Neural cell (in vitro differentiated cells): ENCODE measurements around the gene SNRNP27. TPM values are rescaled to one million over a fixed set of nuclear protein-coding genes. Genes with fewer than 3 reads are reported as not detected.

Experiments
- H2AFZ ChIP-seq: fragments of 200-600, 300-800 bp; sonication (generic), shearing (Covaris generic); 2 replicates; pipeline ENCODE4 v1.6.0; 2014; ENCODE audit warnings: low read depth, mild to moderate bottlenecking, antibody characterized with exemption, low read length, moderate library complexity
- H3F3A ChIP-seq: fragments of 200-600 bp; shearing (Covaris generic); 2 replicates; pipeline ENCODE4 v1.6.1; 2016; ENCODE audit warnings: mild to moderate bottlenecking, moderate library complexity, mixed read lengths, antibody characterized with exemption, low read length; ENCODE audit not compliant: insufficient read depth, poor library complexity, severe bottlenecking
- H3K27ac ChIP-seq: fragments of 200-600, 300-800 bp; sonication (generic), shearing (Covaris generic); 2 replicates; pipeline ENCODE4 v1.5.1; 2014; ENCODE audit warnings: mild to moderate bottlenecking, low read length, moderate library complexity
- H3K27me3 ChIP-seq: fragments of 300-800, 200-600 bp; sonication (generic), shearing (Covaris generic); 2 replicates; pipeline ENCODE4 v1.6.0; 2014; ENCODE audit warnings: mild to moderate bottlenecking, low read depth, low read length, moderate library complexity; ENCODE audit not compliant: insufficient read depth
- H3K36me3 ChIP-seq: fragments of 300-800, 200-600 bp; sonication (generic), shearing (Covaris generic); 2 replicates; pipeline ENCODE4 v1.5.1; 2014; ENCODE audit warnings: mild to moderate bottlenecking, antibody characterized with exemption, low read length, moderate library complexity; ENCODE audit not compliant: insufficient read depth
- H3K4me2 ChIP-seq: fragments of 300-800, 200-600 bp; sonication (generic), shearing (Covaris generic); 2 replicates; pipeline ENCODE4 v1.6.0; 2014; ENCODE audit warnings: mild to moderate bottlenecking, low read length
- H3K4me3 ChIP-seq: fragments of 300-800, 200-600 bp; sonication (generic), shearing (Covaris generic); 2 replicates; pipeline ENCODE4 v1.5.1; 2014; ENCODE audit warnings: mild to moderate bottlenecking, low read length, moderate library complexity
- H3K79me2 ChIP-seq: fragments of 200-600 bp; shearing (Covaris generic); replicated peaks from 2 replicates; pipeline ENCODE4 v1.6.0; 2014; ENCODE audit warnings: mild to moderate bottlenecking, low read length, moderate library complexity; ENCODE audit not compliant: insufficient read depth
- H3K9ac ChIP-seq: fragments of 300-800, 200-600 bp; sonication (generic), shearing (Covaris generic); 2 replicates; pipeline ENCODE4 v1.6.1; 2016; ENCODE audit warnings: mild to moderate bottlenecking, low read length, mixed read lengths
- H3K9me2 ChIP-seq: fragments of 200-600 bp; shearing (Covaris generic); 2 replicates; pipeline ENCODE4 v1.6.1; 2016; ENCODE audit warnings: mild to moderate bottlenecking, low read length, mixed read lengths; ENCODE audit not compliant: insufficient read depth
- H3K9me3 ChIP-seq: fragments of 200-600, 300-800 bp; sonication (generic), shearing (Covaris generic); 2 replicates; pipeline ENCODE4 v1.6.1; 2016; ENCODE audit warnings: mild to moderate bottlenecking, mixed run types, low read length, moderate library complexity, mixed read lengths
- H4K20me1 ChIP-seq: fragments of 200-600 bp; shearing (Covaris generic); 2 replicates; pipeline ENCODE4 v1.6.1; 2016; ENCODE audit warnings: mild to moderate bottlenecking, mixed run types; ENCODE audit not compliant: insufficient read depth
- EP300 ChIP-seq: fragments of 450-650 bp; conservative IDR thresholded peaks from 2 replicates; pipeline ENCODE4 v1.6.1; 2014; ENCODE audit warnings: antibody characterized with exemption, mild to moderate bottlenecking, moderate library complexity; ENCODE audit not compliant: poor library complexity, severe bottlenecking
- EZH2 ChIP-seq: fragments of 200-600, 300-800 bp; shearing (Covaris generic), sonication (generic); IDR thresholded peaks from 2 replicates; pipeline ENCODE4 v1.6.1; 2014; ENCODE audit warnings: antibody characterized with exemption, low read length, borderline replicate concordance, mild to moderate bottlenecking; ENCODE audit not compliant: insufficient read depth, poor library complexity, severe bottlenecking
- MXI1 ChIP-seq: fragments of 450-650 bp; conservative IDR thresholded peaks from 2 replicates; pipeline ENCODE4 v1.6.1; 2014; ENCODE audit warnings: antibody characterized with exemption, mild to moderate bottlenecking; ENCODE audit not compliant: poor library complexity, severe bottlenecking
- POLR2AphosphoS5 ChIP-seq: IDR thresholded peaks from 2 replicates; pipeline ENCODE4 v1.6.1; 2012
- RAD21 ChIP-seq: fragments of 450-650 bp; conservative IDR thresholded peaks from 2 replicates; pipeline ENCODE4 v1.6.1; 2014; ENCODE audit warnings: antibody characterized with exemption, mild to moderate bottlenecking, moderate library complexity
- SMC3 ChIP-seq: fragments of 450-650 bp; conservative IDR thresholded peaks from 2 replicates; pipeline ENCODE4 v1.6.1; 2014; ENCODE audit warnings: antibody characterized with exemption, mild to moderate bottlenecking, moderate library complexity; ENCODE audit not compliant: poor library complexity
- TAF1 ChIP-seq: IDR thresholded peaks from 2 replicates; pipeline ENCODE4 v1.6.1; 2012; ENCODE audit warnings: low read depth
- polyA plus RNA-seq: library from polyadenylated mRNA; depleted of rRNA; stranded (reverse); fragments of >200 nt; gene quantifications from 2 replicates; pipeline ENCODE4 v1.2.3, GENCODE V29; 2014
- TF ChIP-seq, protein P1 (sequence below): IDR thresholded peaks from 2 replicates; pipeline ENCODE4 v1.6.1; 2012; ENCODE audit warnings: borderline replicate concordance
- TF ChIP-seq, protein P2 (sequence below): fragments of 450-650 bp; IDR thresholded peaks from 2 replicates; pipeline ENCODE4 v1.5.1; 2014; ENCODE audit warnings: antibody characterized with exemption, mild to moderate bottlenecking, moderate library complexity; ENCODE audit not compliant: poor library complexity, severe bottlenecking

SNRNP27 gene
- polyA plus RNA-seq, 1 donor from 2014 or later: 90.7 TPM

DNA sequence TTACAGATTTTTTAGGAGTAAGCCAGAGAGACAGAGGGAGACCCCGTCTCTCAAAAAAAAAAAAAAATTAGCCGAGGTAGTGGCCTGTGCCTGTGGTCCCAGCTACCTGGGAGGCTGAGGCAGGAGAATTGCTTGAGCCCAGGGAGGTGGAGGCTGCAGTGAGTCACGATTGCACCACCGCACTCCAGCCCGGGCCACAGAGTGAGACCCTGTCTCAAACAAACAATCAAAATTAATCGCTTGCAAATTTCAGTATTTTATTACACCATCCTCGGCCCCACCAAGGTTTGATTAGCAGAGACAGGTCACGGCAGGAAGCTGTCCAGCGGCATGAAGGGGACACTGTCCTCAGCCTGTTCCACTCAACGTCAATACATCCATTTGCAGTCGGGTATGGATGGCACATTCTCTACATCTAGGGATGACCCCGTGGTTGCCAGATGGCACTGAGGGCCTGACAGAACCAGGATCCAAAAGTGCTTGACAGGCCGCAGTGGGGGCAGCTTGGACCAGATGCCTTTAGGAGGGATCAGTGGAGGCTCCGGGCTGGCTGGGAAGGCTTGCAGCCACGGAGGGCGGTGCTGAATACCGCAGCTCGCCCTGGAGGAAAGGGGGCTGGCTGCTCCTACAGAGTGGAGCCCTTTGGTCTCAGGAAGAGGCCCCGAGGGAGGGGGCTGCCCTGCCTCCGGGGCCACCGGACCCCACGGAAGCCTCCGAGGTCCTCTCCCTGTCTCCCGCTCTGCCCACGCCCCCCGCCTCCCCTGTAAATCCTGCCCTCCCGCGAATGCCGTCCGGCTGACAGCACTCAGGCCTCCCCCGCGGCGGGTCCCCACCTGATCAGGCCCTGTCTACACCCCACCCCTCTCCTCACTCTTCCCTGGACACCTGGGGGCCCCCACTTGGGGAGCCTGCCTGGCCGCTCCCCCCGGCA, 54.5 kb downstream of the SNRNP27 start:
- Histone ChIP-seq H3K4me2 (no peak overlapping the region), H2AFZ (no peak overlapping the region), H3K79me2 (no peaks in the 10 kb centered on the region), H3K4me3 (no peak overlapping the region), H3K27me3 (no peaks in the 10 kb centered on the region), H3K36me3 (no peaks in the 10 kb centered on the region), H3K9me2 (no peaks in the 10 kb centered on the region), H3K27ac (no peak overlapping the region), H4K20me1 (no peaks in the 10 kb centered on the region), H3K9ac (no peak overlapping the region), H3K9me3 (no peaks in the 10 kb centered on the region), H3F3A (no peaks in the 10 kb centered on the region)
- TF ChIP-seq TAF1 (no peak), EP300 (no peak), MXI1 (no peak), RAD21 (no peak), EZH2 (no peak), POLR2AphosphoS5 (no peak), SMC3 (no peak)
- TF ChIP-seq, protein P1, sequence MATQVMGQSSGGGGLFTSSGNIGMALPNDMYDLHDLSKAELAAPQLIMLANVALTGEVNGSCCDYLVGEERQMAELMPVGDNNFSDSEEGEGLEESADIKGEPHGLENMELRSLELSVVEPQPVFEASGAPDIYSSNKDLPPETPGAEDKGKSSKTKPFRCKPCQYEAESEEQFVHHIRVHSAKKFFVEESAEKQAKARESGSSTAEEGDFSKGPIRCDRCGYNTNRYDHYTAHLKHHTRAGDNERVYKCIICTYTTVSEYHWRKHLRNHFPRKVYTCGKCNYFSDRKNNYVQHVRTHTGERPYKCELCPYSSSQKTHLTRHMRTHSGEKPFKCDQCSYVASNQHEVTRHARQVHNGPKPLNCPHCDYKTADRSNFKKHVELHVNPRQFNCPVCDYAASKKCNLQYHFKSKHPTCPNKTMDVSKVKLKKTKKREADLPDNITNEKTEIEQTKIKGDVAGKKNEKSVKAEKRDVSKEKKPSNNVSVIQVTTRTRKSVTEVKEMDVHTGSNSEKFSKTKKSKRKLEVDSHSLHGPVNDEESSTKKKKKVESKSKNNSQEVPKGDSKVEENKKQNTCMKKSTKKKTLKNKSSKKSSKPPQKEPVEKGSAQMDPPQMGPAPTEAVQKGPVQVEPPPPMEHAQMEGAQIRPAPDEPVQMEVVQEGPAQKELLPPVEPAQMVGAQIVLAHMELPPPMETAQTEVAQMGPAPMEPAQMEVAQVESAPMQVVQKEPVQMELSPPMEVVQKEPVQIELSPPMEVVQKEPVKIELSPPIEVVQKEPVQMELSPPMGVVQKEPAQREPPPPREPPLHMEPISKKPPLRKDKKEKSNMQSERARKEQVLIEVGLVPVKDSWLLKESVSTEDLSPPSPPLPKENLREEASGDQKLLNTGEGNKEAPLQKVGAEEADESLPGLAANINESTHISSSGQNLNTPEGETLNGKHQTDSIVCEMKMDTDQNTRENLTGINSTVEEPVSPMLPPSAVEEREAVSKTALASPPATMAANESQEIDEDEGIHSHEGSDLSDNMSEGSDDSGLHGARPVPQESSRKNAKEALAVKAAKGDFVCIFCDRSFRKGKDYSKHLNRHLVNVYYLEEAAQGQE: no peak
- TF ChIP-seq, protein P2, sequence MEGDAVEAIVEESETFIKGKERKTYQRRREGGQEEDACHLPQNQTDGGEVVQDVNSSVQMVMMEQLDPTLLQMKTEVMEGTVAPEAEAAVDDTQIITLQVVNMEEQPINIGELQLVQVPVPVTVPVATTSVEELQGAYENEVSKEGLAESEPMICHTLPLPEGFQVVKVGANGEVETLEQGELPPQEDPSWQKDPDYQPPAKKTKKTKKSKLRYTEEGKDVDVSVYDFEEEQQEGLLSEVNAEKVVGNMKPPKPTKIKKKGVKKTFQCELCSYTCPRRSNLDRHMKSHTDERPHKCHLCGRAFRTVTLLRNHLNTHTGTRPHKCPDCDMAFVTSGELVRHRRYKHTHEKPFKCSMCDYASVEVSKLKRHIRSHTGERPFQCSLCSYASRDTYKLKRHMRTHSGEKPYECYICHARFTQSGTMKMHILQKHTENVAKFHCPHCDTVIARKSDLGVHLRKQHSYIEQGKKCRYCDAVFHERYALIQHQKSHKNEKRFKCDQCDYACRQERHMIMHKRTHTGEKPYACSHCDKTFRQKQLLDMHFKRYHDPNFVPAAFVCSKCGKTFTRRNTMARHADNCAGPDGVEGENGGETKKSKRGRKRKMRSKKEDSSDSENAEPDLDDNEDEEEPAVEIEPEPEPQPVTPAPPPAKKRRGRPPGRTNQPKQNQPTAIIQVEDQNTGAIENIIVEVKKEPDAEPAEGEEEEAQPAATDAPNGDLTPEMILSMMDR: no peak

DNA sequence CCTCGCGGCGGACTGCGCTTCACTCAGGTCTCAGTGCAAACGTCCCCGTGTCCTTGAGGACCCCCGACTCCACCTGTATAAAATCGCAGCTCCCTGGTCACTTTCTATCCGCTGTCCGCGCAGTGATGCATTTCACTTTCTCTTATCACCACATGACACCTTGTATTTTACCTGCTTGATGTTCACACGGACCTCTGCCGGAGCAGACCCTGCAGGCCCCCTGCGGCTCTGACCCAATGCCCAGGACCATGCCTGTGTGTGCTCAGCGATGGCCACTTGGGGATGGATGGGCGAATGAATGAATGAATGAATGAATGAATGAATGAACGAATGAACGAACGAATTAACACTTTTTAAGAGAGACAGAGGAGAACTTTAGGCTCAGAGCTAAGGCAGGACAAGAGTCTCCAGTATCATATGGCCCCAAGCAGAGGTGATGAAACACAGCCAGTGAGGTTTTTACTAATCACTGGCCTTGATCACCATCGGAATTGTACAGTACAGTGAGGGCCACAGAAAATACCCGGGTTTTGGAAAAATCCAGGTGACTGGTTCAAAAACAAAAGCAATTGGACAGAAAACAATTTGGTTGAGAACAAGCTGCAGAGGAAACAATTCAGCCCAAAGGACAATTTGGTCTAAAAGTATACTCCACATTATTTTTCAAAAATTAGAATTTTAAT, 55.3 kb downstream of the SNRNP27 start:
- Histone ChIP-seq H2AFZ (no peak overlapping the region), H3K4me2 (no peak overlapping the region), H4K20me1 (no peaks in the 10 kb centered on the region), H3F3A (no peaks in the 10 kb centered on the region), H3K9ac (no peak overlapping the region), H3K27me3 (no peaks in the 10 kb centered on the region), H3K27ac (no peak overlapping the region), H3K4me3 (no peak overlapping the region), H3K9me3 (no peaks in the 10 kb centered on the region), H3K36me3 (no peaks in the 10 kb centered on the region), H3K9me2 (no peaks in the 10 kb centered on the region), H3K79me2 (no peaks in the 10 kb centered on the region)
- TF ChIP-seq SMC3: no peak
- TF ChIP-seq TAF1: no peak
- TF ChIP-seq POLR2AphosphoS5: no peak
- TF ChIP-seq RAD21: no peak
- no peak for TF ChIP-seq EP300
- no peak for TF ChIP-seq MXI1
- TF ChIP-seq, protein P2: no peak
- TF ChIP-seq EZH2: no peak
- TF ChIP-seq, protein P1: no peak
